NCI-H2171 (cell line): ENCODE data around the gene SLC24A3.
"Not testable (repeated sequence)": the region's sequence is repeated elsewhere in the genome, so short reads cannot be mapped to it uniquely, and the experiment has no call there.

Experiments used
- DNase-seq: peaks from one replicate; lab custom pipeline; 2025; lab: John Stamatoyannopoulos, UW

SLC24A3 gene

GRCh38 chr20:19747903-19748302, 535.5 kb downstream of the SLC24A3 start:
- DNase-seq: no peak

DNA sequence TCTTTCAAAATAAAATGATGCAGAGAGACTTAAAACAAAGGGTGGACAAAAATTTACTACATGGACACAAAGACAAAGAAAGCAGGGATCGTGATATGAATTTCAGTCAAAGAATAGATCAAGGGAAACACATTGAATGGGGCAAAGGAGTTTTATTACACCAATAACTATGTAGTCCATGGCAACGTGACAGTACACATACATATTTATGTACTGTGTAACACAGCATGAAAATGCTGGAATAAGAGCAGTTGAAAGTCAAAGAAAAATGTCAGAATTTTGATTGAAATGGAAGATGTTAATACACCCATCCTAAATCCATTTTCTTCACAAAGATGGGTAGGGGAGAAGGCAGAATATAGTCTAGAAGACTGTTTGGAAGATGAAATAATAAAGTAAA, 536.2 kb downstream of the SLC24A3 start:
- DNase-seq: no peak

GRCh38 chr20:19749618-19750071, 537.2 kb downstream of the SLC24A3 start:
- no peak for DNase-seq

DNA sequence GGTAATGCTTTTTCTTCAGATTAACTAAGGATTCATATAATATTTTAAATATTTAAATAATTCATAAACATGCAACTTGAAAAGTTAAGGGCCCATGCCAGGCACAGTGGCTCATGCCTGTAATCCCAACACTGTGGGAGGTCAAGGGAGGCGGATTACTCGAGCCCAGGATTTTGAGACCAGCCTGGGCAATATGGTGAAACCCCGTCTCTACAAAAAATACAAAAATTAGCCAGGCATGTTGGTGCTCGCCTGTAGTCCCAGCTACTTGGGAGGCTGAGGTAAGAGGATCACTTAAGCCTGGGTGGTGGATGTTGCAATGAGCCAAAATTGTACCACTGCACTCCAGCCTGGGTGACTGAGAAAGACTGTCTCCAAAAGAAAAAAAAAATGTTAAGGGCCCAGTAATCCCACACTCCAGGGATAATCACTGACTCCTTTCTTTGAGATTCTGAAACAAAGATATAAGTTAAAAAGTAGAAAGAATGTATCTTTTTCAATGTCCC, 537.7 kb downstream of the SLC24A3 start:
- DNase-seq: peak; percentile 35

DNA sequence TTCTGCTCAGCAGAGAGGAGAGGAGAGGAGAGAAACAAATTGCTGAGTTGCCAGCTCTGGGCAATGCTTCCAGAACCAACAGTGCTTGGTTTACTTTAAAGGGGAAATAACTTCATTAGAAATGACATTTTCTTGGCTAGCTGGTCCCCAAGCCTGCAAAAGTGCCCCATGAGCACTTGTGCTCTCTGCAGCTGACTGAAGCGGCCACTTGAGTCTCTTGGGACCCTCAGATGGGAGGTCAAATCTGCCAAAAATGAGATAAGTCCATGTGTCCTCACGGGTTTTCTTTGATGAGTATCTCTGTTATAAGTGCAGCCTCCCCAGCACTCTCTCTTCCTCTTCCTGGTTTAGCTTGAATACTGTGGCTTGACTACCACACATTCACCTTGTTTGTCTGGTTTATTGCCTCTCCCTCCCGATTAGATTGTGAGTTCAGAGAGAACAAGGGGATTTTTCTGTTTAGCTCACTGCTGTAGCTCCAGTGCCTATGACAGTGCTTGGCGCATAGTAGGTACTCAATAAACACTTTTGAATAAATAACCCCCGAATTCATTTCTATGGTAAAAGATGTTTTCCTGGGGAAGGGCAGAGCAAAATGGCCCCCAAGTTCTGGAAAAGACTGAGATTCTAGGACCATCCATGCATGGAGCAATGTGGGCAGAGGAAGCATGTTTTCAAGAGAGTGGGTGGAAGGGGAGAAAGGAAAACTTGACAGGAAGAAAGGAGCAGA, 538.6 kb downstream of the SLC24A3 start:
- no peak for DNase-seq

- DNase-seq: not testable (repeated sequence)
Measured at GRCh38 chr20:19754201-19754600, 541.8 kb downstream of the SLC24A3 start.

GRCh38 chr20:19756761-19757486, 544.5 kb downstream of the SLC24A3 start:
- DNase-seq: peak; percentile 59

- no peak for DNase-seq
Measured at GRCh38 chr20:19757487-19758132, 545.2 kb downstream of the SLC24A3 start.

DNA sequence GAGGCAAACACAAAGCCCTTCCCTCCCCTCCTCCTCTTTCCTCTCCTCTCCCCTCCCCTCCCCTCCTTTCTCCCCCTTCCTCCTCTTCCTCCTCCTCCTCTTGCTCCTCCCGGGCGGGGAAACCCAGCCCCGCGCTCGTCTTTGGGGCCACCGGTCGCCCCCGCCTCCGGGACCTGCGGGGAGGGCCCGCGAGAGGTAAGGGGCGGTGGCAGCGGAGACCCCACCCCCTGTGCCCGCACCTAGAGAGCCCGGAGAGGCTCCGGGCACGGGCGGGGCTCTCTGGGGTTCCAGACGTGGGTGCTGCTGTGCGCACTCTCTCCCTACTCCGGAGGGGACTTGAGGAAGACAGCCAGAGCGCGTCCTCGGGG, 545.7 kb downstream of the SLC24A3 start, which contains the start of gene RIN2:
TSS of gene RIN2 (plus strand) at position 126 of the 368 bp plus-strand sequence. CDS start 131,344 bp downstream, outside the sequence.
- peak; percentile 98 for DNase-seq

DNA sequence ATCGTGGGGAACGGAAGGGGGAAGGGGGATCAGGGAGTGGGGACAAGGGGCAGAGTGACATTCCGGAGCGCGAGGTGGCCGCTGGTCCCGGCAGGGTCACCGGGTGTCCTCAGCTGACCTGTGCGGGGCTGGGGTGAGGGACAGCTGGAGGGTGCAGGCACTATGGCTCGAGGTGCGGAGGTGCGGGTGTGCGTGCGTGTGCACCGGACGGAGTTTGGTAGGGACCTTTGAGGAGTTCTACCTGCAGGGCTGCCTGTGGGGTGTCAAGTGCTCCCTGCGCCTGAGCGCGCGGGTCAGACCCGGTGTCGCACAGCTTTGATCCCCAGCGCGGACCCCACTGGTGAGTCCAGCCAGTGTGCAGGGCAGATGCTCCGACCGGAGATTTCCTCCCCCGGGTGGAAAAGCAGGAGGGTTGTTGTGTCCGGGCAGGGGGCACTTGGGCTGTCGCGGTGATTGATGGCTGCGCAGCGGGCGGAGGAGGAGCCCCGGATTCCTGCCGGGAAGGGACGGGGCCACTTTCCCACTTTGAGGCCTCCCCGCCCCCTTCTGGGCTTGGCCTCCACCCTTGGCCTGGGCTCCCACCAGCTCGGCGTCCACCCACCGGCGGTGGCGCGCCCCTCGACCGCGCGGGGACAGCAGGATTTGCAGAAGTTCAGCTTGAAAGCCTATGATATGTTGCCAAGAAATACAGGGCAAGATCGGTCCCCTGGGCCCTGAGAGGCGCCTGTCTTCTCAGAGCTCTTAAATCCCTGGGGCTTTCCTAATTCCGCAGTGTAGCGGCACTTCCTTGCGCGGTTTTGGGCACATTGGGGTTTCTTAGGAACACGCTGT, 546.3 kb downstream of the SLC24A3 start:
- DNase-seq: peak; percentile 93

GRCh38 chr20:19760371-19760721, 547.9 kb downstream of the SLC24A3 start:
- DNase-seq: no peak

GRCh38 chr20:19761326-19761725, 548.9 kb downstream of the SLC24A3 start:
- no peak for DNase-seq

DNA sequence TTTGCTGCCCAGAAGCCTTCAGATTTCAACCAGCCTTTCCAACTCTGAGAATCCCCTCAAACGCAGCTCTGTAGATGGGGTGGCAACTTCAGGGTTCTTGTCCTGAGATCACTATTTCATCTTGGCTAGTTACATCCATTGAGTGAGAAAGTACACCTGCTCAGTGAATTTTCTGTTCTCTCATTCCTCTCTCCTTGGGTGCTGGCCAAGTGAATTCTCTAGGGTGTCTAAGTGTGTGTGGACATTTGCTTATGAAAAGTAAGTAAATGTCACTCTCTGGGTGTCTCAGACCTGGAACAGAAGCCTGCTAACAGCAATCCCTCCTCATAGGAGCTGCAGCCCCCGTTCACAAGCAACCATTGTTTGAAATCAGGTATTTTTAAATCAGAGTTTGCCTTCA, 549.4 kb downstream of the SLC24A3 start:
- no peak for DNase-seq

DNA sequence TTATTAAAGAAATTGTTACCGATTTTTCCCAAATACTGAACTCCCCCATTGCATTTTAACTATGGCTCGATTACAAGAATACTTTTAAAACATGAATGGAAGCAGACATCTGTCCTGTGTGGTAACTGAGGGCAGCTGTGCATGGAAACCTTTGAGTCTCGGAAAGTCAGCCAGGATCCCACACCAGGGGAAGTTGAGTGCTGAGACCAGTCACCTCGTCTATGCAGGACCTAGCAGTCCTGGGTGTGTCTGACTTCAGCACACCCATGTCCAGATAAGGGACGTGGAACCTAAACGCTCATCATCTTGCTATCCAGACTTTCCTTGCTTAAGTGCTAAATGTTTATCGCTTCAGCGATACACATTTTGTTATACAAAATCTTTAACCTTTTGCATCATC, 551.8 kb downstream of the SLC24A3 start:
- DNase-seq: no peak

DNA sequence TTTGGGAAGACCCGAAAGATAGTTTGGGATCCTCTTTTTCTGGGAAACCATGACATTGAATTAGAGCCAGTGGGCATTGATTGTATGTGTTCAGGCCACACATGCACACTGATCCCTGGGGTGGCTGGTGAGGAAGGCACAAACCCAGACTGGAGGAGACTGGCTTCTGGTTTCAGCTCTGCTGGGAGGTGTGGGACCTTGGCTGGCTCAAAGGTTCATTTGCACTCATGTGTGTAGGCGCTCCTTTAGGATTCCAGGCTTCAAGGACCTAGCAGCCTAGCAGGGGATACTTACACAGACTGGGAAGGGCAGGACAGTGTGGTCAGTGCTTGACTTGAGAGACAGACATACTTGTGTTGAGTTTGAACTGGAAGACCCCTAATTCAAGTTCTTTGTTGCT, 552.8 kb downstream of the SLC24A3 start:
- DNase-seq: no peak

- DNase-seq: peak; percentile 81
Measured at GRCh38 chr20:19765913-19766312, 553.5 kb downstream of the SLC24A3 start.

DNA sequence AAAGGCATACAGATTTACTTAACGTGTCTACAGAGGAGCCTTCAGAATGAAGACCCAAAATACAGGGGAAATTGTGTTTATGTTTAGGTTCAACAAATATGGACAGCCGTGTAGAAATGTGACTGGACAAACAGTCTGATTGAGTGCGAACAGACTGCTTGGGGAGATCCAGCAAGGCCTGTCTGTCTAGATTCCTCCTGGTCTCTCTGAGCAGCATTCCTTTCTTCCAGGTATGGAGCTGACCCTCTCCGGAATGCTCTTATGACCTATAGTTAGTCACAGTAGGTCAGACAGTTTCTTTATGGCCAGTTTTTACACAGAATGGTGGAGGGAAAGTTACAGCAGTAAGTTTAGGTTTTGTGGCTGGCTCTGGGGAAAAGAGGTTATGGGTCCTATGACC, 554.6 kb downstream of the SLC24A3 start:
- no peak for DNase-seq

- DNase-seq: no peak
Measured at GRCh38 chr20:19768325-19768842, 555.9 kb downstream of the SLC24A3 start.

GRCh38 chr20:19769507-19769906, 557.1 kb downstream of the SLC24A3 start:
- peak; percentile 47 for DNase-seq

DNA sequence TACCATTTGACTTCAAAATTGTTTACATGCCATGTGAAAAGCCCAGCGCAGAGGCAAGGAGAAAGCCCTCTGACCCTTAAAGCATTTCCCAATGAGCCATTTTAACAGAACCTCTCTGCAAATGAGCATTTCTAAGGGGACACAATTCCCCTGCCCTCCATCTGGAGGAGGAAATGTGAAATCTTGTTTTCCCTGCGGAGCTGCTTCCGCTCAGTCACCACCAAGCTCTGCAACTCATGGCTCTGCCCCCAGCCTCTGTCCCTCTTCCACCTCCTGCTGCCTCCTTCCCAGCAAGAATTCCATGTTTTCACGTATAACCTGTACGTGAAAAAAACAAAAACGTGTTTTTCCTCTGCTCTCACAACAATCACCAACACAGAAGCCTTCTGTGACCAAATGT, 557.9 kb downstream of the SLC24A3 start:
- DNase-seq: no peak

DNA sequence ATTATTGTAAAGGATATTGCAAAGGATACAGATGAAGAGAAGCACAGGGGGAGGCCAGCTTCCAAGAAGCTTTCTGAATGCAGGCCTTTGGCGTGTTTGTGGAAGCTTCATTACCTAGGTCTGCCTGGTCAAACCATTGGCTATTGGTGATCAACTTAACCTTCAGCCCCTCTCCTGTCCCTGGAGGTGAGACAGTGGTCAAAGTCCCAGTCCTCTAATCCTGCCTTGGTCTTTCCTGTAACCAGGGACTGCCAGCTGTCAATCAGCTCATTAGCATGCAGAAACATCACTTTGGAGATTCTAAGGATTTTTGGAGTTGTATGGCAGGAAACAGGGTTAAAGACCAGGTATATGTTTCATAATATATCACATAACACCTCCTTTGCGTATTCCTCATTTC, 558.6 kb downstream of the SLC24A3 start:
- no peak for DNase-seq
